GM12865 (cell line): ENCODE measurements around the gene ETV6.

Experiments used
- DNase-seq: peaks from one replicate; pipeline ENCODE4 v3.0.0; 2010; ENCODE audit warnings: low read depth
- H3K4me3 ChIP-seq: 2 replicates; pipeline ENCODE4 v1.5.1; 2011; ENCODE audit warnings: mild to moderate bottlenecking, low read depth, low read length, control low read depth
- CTCF ChIP-seq: IDR thresholded peaks from 2 replicates; pipeline ENCODE4 v1.5.1; 2011; ENCODE audit warnings: low read length, control low read depth, low read depth, inconsistent platforms; ENCODE audit not compliant: insufficient read depth; ENCODE audit errors: missing control alignments

Gene ETV6

GRCh38 chr12:11757531-11757930 is 108.1 kb downstream of the ETV6 start:
- TF ChIP-seq CTCF: no peak
- peak overlapping the region; percentile 68 for H3K4me3 ChIP-seq
- no peak for DNase-seq

DNA sequence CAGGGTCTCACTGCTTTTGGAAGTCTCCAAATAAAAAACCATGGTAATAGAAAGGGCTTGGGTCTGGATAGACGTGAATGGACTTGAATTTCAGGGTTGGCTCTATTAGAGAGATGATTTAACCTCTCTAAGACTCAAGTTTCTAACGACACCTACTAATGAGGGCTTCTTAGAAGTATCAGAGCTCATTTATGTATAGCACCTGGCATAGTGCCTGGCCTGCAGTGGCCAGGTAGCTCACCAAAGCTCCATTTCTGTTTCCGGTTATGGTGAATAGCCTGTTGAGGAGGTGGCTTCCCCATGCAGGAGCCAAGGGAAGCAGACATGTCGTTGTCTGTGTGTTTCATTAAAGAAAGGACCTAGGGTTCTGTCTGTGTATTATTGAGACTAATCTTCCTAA is 108.6 kb downstream of the ETV6 start:
- peak overlapping the region; percentile 68 for H3K4me3 ChIP-seq
- DNase-seq: peak; percentile 60
- TF ChIP-seq CTCF: no peak

DNA sequence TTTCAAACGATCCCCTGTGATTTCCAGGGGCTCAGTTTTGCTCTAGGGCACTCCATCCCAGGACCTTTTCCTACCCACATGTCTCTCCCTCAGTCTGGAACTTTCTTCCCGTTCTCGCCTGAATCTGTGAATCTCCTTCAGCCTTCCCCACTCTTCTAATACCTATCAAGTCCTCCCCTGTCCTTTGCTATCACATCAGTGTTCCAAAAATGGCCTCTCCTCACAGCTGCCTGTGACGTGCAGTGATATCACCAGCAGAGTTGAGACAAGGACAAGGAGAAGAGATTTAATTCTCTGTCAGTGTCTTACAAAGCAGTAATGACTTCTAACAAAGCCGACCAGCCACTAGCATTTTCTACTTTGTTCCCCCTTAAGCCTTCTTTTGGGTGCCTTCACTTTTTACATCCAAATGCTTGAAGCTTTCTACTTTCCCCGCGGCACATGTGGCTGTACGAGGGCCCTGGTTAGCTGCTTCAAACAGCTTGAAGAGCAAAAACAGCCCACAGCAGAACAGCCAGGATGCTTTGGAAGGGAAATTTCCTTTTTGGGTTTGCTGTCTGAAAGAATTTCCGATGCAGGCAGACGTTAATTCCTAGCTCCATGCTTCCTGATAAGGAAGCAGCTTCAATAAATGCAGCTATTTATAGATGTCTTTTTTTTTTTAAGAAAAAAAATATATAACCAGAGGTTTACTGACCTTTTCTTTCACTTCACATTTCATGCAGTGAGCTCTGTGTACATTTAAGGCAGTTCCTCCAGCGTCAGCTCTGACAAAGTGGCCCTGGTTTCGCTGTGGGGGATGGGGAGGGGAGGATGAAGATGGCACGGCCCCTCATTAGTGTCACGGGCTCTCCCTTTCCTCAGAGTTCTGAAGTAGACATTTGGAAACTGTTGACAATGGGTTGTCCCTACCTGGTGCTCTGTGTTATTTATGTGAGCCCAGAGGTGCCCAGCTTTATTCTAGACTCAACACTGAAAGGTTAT is 109.3 kb downstream of the ETV6 start:
- H3K4me3 ChIP-seq: peak overlapping the region; percentile 68
- no peak for TF ChIP-seq CTCF
- DNase-seq: peak; percentile 93

GRCh38 chr12:11759494-11759878 is 110.0 kb downstream of the ETV6 start:
- TF ChIP-seq CTCF: no peak
- DNase-seq: no peak
- H3K4me3 ChIP-seq: peak overlapping the region; percentile 68; the same call in 1 of the 2 replicates

DNA sequence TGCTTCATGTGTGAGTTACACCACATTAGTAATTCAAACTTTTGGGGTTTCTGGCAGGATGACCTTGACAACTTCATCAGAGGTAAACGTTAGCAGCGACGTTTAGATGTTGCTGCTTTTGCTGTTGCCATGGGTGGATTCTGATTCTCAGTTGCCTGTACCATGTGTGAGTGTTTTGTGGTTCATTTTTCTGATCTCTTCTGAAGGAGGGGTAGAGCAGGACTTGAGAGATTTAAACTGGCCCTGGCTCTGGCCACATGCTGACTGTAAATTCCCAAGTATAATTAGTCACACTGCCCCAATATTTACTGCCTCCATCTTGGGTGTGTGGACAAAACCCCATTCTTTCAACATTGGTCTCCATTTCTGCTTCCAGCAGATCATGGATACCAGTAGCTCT is 110.4 kb downstream of the ETV6 start:
- no peak for TF ChIP-seq CTCF
- no peak for DNase-seq
- H3K4me3 ChIP-seq: 0 out of 2 replicates have a peak overlapping the region, but pooled peaks have one; percentile 68

- no peak for TF ChIP-seq CTCF
- peak; percentile 98 for DNase-seq
- peak overlapping the region; percentile 40 for H3K4me3 ChIP-seq
These were observed 112.5 kb downstream of the ETV6 start for GRCh38 chr12:11761869-11762567.
